HS-27A (cell line): Measurements from ENCODE around the gene SLC39A11.

Experiments used
- DNase-seq: peaks from one replicate; pipeline ENCODE4 v3.0.0-alpha.2; 2012; ENCODE audit warnings: low read depth, missing footprints

The SLC39A11 gene

DNA sequence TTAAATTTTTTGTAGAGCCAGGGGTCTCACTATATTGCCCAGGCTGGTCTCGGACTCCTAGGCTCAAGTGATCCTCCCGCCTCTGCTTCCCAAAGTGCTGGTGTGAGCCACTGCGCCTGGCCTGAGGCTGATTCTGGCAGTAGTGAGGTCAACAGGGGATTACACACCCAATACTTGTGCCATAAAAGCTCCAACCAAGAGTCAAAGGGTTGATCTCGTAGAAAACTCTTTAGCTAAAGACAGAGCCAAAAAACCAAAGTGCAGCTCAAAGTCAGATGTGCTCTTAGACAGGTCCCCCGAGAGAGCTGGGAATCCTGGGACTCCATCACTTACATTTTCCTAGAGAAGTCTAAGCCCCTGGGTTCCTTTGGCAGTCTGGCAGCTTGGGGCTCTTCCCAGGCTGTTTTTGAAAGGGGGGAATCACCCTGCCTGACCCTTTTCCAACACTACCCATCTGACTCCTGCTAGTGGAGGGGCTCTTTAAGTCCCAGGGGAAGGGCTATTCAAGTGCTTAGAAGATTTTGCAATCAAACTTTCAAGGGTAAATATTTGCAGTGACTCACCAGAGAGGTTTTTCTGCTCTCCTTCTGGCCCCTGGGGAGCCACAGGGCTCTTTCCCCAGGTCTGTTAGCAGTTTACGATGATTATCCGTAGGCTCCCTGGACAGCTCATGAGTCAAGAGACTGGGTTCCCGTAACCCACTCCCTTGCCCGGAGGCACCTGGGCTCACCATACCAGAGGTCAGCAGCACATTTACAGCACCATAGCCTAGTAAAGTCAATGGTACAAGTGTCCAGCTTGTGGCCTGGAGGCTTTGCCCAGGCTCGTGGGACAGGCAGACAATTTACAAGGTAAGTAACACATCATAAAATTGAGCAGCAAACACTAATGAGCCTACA lies 408.7 kb downstream of the SLC39A11 start:
- peak; percentile 12 for DNase-seq

DNA sequence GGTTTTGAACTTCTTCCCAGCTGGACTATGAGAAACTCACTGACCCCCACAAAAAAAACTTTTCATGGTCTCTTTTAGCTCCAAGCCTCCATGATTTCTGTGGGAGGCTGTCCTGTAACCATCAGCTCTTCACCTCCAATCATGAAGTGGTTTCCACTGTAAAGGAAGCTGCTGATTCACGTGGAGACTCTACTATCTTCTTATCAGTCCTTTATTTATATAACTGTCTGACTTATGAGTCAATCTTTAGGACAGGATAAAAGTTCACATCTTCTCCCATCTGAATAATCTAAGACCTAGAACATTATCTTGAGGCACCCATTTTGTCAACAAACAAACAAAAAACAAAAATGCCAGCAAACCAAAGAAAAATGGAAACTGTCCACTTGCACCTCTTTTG lies 409.9 kb downstream of the SLC39A11 start:
- DNase-seq = no peak

DNA sequence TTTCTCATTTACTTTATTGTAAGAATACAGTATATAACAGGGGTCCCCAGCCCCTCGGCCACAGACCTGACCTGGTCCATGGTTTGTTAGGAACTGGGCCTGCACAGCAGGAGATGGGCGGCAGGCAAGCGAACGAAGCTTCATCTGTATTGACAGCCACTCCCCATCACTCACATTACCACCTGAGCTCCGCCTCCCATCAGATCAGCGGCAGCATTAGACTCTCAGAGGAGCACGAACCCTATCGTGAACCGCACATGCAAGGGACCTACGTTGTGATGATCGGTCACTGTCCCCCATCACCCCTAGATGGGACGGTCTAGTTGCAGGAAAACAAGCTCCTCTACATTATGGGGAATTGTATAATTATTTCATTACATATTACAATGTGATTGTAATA lies 410.6 kb downstream of the SLC39A11 start:
- DNase-seq = no peak

DNA sequence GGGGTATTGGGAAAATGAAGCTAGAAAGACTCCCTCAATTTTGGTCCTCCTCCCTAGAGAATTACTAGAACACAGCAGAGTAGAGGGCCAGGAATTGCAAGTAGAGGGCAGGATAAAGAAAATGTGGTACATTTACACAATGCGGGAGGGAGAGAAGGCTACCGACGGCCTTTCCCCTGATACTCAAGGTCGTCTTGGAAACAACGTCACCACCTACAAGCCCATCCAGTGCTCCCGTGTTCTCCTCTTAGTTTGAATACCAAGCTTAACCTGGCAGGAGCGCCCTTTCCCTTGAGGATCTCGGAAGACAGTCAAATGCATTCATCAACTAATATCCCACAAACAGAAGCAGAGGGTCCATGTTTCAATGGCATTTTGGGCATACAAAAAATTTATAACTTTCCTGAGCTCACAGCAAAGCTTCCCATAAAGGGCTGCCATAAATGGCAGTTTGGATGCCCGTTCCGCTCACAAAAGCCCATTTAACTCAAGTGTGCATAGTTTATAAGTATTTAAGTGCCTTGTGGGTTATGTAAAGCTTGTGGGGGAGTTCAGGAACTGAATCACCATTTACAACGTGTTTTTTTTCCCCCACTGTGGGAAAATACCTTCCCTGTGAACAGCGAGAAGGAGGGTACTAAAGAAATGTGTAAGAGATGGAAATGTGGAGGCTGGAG lies 414.6 kb downstream of the SLC39A11 start:
- DNase-seq = no peak

DNA sequence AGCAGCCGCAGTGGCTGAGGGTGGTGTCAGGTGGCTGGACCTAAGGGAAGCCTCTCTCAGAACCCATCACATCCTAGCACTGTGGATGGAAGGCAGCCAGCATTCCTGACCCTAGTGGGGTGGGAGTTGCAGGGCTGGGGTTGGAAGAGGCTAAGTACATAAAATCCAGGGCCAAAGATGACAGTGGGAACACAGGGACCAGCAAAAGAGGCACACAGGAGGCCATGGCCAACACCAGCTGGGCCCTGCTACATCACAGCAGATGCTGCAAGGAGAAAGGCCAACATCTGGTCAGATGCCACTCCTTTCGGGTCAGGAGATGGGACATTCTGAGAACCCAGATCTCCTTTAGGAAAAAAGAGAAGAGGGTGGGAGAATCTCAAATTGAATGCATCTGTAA lies 415.4 kb downstream of the SLC39A11 start:
- no peak for DNase-seq

DNA sequence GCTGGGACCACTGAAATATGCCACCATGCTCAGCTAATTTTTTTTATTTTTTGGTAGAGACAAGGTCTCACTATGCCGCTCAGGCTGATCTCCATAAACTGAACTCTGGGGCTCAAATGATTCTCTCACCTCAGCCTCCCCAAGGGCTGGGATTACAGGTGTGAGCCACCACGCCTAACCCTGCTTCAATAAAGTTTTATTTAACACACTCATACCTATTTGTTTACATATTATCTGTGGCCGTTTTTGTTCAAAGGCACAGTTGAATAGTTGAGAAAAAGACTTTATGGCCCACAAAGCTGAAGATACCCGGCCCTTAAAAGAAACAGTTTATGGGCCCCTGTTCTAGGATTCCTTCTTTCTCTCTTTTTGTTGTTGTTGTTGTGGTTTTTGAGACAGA lies 419.8 kb downstream of the SLC39A11 start:
- no peak for DNase-seq

DNA sequence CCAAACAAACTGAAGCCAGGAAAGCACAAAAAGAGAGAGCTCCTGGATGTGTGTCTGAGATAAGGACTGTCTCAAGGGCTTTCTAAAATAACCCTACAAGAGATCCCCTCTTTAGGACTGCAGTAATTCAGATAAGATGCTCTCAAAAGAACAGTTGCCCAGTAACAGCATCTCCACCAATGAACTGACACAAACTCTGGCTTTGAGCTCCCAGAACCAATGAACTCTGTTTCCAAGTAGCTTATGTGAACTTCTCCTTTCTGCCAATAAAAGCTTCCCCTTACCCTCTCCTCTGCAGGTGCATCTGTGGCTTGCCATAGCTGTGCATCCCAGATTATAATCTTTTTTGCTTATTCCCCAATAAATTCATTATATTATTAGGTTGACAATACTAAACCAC lies 421.5 kb downstream of the SLC39A11 start:
- DNase-seq = no peak

DNA sequence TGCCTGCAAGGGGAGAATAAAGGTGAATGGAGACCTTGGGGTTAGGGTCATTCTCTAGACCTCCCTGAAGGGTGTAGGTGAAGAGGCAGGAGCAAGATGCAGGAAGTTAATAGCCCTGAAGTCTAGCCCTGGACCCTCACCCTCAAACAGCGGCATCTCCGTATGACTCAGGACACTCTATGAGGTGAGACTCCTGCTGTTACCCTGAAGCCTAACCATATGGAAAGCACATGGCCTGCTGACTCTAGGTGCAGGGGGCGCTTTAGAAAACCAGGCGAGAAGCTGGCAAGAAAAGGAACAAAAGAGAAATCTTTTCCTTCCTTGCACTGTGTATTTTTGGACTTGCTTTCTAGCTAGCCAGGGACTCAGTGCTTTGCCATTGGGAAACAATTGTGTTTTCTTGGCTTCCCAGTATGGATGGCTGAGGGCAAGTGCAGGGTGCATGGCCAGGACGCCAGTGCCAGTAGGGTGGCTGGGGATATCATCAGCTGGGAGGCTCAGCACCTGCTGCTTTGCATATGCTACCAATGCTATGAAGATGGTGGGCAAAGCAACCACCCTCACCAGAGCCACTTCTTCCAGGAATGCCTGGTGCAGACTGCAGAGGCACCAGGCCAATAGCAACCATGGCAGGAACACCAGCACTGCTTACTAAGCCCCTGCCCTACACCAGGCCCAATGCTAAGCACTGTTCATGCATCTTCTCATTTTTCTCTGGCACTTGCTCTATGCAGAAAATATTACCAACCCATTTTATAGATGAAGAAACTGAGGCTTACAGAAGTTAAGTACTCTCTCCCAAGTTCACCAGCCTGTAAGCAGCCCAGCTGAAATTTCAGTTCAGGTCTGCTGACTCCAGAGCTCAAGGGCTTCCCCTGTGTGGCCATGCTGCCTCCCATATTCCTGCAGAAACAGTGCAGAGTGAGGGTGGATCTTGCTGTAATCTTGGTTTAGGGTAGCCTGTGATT lies 425.1 kb downstream of the SLC39A11 start:
- DNase-seq = no peak

DNA sequence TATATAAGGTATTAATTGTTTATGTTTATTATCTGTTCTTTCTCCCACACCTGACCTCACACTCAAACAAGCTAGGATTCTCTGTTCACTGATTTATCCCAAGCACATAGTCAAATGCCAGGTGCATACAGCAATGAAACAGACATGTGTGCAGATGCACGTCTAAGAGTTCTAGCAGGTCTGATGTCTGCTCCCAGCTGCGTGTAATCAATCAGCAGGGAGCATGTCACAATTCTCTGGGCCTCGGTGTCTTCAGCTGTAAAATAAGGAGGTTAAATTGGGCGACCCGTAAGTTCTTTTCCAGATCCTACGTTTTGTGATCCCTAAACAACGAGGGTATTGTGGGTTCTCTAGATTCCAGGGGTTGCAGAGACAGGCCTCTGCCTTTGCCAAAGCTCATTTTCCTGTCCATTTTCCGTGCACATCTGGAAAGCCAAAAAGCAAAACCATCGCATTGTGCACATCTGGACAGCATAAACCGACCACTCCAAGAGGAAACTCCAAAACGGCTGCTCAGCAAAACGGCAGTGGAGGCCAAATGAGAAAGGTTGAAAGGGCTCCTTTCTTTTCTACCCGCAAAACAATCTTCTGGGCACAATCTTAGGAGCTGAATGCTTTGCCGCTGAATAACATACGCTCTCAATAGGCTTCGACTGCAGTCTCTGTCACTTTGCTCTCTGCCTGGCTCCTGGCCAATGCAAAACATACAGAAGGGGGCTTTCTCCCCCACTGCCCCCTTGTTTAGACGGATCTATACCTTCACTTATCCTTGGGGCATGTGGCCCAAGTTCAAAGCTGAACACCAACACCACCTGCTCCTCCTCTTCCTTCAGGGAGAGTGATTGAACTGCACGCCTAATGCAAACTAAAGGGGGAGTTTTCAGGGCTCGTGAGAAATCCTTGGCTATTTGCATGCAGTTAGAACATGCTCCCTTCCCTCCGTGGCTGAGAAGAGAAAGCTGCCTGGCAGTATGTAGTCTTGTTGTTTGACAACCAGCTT lies 426.3 kb downstream of the SLC39A11 start:
- no peak for DNase-seq

DNA sequence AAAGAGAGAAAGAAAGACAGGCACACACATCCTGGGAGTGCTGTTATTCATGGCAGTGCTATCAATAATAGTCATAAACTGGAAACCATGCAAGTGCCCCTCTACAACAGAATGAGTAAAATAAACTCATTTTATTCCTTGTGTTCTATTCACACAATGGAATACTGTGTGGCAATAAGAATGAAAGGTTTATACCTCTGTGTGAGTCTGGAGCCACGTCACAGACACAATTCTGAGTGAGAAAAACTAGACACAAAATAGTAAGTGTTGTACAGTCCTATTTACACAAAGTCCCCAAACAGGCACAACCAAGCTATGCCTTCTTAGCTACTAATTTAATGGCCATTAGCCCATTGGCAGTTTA lies 429.7 kb downstream of the SLC39A11 start:
- DNase-seq = no peak

DNA sequence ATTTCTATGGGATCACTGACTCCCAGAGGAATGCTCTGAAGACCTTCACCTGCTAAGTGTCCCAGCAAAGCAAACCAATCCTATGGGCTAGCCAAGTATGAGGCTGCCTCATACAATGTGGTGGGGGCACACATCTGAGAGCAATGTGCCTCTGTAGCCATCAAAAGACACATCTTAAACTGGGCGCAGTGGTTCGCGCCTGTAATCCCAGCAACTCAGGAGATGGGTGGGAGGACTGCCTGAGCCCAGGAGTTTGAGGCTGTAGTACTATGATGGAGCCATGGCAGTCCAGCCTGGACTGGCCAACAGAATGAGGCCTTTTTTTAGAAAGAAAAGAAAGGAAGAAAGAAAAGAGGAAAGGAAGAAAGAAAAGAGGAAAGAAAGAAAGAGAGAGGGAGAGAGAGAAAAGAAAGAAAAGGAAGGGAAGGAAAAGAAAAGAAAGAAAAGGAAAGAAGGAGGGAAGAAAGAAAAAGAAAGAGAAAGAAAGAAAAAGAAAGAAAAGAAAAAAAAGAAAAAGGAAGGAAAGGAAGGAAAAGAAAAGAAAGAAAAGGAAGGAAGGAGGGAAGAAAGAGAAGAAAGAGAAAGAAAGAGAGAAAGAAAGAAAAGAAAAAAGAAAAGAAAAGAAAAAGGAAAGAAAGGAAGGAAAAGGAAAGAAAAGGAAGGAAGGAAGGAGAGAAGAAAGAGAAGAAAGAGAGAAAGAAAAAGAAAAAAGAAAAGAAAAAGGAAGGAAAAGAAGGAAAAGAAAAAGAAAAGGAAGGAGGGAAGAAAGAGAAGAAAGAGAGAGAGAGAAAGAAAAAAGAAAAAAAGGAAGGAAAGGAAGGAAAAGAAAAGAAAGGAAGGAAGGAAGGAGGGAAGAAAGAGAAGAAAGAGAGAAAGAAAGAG lies 430.3 kb downstream of the SLC39A11 start:
- DNase-seq = no peak

DNA sequence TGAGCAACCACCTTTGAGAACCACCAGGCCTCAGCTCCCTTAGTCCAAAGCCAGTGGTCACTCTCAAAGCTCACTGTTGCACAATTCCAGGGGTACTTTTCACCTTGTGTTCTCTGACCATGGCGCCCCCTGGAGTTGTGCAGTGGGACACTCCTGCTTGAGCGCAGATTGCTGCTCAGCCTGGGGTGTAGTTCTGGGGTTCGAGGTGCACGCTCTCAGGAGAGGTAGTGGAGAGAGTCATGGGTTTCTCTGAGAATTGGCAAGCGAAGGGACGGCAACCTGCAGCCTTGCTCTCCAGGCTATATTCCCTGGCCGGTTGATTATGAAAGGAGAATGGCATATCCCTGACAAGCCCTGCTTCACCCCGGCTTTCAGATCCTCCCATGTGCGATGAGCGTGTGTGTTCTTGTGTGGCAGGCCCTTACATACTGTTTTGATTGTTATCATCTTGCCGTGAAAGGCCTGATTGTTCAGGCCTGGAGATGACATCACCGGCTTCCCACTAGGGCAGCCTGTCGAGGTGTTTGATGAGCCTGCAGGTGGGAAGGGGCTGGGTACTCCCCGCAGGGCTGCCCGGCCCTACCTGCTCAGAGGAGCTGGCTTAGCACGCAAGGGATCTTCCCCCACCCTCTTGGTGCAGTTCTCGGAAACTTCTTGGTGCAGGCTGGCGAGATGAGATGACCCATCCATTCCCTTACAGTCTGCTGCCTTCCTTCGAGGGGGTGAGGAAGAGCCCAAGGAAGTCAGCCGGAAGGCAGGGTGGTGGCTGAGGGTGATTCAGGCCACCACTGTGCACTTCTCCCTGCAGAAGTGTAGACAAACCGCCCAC lies 431.2 kb downstream of the SLC39A11 start:
- DNase-seq = no peak

DNA sequence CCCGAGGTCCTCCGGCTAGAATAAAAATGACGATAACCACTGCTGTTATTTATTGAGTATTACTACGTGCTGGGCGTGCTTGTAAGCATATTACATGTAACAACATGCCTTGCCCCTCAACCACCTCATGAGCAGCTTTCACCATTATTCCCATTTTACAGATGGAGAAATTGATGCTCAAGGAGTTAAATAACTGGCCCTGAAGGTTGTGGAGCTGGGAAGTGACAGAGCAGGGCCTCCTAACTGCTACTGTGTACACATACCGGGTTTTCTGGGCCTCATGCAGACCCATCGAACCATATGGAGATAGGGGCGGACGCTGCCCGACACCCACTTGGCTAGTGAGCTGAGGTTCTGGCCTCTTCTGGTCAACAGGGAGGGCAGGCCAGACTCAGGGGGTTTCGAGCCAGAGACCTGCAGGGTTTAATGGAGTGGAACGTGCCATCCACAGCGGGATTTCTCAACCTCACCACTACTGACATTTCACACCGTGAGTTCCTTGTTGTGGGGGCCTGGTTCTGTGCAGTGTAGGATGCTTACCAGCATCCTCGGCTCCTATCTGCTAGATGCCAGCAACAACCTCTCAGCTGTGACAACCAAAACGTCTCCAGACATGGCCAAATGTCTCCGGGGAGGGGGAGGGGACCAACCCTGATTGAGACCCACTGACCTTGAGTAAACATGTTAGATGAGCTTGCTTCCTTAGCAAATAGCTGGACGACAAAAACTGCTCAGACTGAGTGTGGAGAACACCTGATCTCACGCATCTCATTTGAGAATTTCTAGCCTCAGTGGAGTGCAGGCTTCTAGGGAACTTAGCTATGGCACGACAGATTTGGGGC lies 432.0 kb downstream of the SLC39A11 start:
- DNase-seq = no peak

DNA sequence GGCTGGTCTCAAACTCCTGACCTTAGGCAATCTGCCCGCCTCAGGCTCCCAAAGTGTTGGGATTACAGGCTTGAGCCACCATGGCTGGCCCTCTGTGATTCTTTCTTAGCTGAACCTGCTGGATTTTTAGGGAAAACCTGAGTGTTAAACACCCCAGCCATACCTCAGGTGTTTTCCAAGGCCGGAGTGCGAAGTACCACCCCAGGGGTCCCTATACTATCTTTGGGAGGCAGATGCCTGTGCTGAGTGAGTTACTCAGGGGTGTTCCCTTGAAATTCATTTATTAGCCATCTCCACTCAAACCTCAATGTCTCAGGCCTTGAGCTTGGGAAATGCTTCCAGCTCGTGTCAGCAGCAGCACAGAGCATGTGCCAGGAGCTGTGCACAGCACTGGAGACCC lies 432.7 kb downstream of the SLC39A11 start:
- DNase-seq = no peak

DNA sequence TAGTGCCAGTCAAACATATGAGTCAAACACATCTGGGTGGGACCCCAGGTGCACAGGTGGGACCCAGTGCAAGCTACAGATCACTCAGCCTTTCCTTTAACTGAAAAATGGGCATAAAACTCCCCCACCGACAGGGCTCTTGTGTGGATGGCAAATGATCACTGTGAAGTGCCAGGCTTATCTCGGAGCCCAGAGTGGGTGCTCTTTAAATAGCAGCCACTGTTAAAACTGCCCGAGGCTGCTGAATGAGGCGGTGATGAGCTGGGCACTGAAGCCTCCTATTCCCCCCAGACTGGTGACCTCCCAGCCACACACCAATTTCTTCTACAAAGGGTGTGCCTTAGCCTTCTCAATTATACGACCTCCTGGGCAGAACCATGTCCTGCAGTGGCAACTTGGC lies 433.8 kb downstream of the SLC39A11 start:
- DNase-seq = no peak

DNA sequence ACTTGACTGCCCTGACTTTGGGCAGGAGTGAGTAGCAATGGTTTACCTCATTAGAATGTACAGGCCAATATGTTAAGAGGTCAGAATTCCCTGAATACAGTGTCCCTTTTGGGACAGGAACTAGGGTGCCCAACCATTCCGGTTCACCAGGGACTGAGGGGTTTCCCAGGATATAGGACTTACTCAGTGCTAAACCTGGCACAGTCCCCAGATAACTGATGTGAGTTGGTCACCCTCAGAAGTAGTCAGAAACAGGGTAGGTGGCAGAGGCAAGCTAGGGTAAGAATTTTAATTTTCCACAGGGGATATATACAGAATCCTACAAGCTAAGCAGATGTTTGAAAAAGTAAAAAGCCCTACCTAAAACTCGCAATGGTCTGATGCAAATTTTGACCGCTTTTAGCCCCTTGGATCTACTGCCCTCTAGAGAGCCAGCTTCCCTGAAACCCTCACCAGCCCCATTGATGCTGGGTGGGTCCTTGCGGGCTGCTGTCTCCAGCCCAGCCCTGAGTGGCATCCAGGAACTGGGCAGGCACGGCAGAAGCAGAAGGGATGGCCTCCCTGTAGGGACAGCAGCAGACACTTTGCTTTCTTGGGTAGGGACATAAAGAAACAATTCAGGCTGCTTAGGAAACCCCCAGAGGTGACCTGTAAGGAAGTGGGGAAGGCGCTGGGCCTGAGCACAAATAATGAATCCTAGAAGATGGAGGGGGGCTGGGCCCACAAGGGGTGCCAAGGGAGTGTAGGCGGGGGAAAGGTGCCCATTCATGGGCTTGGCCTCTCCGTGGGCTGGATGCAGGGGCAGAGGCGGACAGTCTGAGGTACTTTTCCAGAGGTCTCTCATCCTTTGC lies 434.8 kb downstream of the SLC39A11 start:
- DNase-seq = no peak

DNA sequence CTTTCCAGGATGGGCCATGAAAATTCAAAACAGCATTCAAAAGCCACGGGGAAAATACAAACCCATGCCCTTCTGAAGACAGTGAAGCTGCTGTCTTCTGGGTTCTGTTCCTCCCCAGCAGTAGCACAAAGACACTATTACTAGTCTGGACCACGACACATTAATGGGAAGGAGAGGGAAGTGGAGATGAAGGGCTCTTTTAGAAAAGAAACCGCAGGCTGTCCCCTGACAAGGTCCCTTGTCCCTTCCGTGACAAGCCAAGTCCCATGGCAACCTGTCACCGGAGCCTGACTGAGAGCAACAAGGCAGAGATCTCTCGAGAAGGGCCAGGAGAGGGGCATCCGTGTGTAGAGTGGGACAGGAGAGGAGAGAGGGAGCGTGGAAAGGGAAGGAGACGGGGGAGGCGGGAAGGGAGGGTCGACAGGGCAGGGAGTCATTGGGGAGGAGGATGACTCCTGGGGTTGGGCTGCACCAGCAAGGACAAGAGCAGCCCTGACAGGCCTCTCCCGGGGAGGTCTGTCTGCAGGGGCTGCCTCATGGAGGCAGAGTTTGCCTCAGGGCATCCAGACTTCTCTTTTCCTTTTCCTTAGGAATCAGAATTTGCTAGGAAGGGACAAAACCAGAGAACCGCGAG lies 436.2 kb downstream of the SLC39A11 start:
- no peak for DNase-seq
